IMR-90 (cell line): ENCODE results near the gene CLIC1.

Source experiments
- BHLHE40 ChIP-seq: fragments of 150-350 bp; IDR thresholded peaks from 2 replicates; pipeline ENCODE4 v1.6.1; 2016; ENCODE audit warnings: mild to moderate bottlenecking, low read depth, low read length
- CEBPB ChIP-seq: IDR thresholded peaks from 2 replicates; pipeline ENCODE4 v1.6.1; 2012; ENCODE audit warnings: low read depth, low read length, improper control_type of control experiment
- POLR2A ChIP-seq: IDR thresholded peaks from 2 replicates; pipeline ENCODE4 v1.6.1; 2012; ENCODE audit warnings: mild to moderate bottlenecking, low read depth, low read length
- RAD21 ChIP-seq: IDR thresholded peaks from 2 replicates; pipeline ENCODE4 v1.6.1; 2012; ENCODE audit warnings: low read length, improper control_type of control experiment
- TF ChIP-seq, protein P1 (sequence below): conservative IDR thresholded peaks from 2 replicates; pipeline ENCODE4 v1.5.1; 2012; ENCODE audit warnings: mild to moderate bottlenecking, low read depth, low read length, improper control_type of control experiment
- TF ChIP-seq, protein P2 (sequence below): fragments of 150-350 bp; IDR thresholded peaks from 2 replicates; pipeline ENCODE4 v1.6.1; 2016; ENCODE audit warnings: low read depth, mild to moderate bottlenecking, low read length, moderate library complexity, borderline replicate concordance

DNA sequence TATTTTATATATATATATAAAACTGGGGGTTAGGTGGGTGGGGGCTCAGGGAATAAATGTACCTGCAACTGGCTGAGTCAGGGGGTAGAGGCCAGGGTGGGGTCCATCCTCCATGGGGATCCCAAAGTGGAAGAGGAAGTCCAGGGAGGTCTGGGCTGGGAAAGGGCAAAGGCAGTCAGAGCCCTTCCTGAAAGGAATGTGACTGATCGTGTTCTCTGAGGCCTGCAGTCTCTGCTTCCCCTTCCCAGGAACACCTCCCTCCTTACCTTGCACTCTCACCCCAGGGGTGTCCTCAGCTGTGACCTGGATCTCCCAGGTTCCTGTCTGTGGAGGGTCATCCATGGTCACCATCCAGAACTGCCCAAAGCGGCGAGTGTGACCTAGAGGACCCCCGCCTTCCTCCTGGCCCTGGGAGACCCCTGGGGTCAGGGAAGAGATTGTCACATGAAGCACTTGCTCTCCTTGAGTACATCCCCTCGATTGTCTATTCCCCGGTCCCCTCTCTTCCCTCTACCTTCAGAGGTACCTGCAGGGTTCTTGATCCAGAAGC, 30.8 kb upstream of the CLIC1 start:
- TF ChIP-seq, protein P1, sequence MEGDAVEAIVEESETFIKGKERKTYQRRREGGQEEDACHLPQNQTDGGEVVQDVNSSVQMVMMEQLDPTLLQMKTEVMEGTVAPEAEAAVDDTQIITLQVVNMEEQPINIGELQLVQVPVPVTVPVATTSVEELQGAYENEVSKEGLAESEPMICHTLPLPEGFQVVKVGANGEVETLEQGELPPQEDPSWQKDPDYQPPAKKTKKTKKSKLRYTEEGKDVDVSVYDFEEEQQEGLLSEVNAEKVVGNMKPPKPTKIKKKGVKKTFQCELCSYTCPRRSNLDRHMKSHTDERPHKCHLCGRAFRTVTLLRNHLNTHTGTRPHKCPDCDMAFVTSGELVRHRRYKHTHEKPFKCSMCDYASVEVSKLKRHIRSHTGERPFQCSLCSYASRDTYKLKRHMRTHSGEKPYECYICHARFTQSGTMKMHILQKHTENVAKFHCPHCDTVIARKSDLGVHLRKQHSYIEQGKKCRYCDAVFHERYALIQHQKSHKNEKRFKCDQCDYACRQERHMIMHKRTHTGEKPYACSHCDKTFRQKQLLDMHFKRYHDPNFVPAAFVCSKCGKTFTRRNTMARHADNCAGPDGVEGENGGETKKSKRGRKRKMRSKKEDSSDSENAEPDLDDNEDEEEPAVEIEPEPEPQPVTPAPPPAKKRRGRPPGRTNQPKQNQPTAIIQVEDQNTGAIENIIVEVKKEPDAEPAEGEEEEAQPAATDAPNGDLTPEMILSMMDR, result no peak
- TF ChIP-seq POLR2A (no peak), RAD21 (no peak), BHLHE40 (no peak), CEBPB (no peak)
- TF ChIP-seq, protein P2, sequence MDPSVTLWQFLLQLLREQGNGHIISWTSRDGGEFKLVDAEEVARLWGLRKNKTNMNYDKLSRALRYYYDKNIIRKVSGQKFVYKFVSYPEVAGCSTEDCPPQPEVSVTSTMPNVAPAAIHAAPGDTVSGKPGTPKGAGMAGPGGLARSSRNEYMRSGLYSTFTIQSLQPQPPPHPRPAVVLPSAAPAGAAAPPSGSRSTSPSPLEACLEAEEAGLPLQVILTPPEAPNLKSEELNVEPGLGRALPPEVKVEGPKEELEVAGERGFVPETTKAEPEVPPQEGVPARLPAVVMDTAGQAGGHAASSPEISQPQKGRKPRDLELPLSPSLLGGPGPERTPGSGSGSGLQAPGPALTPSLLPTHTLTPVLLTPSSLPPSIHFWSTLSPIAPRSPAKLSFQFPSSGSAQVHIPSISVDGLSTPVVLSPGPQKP, result no peak
